ENCODE data around the gene LRRC15.
A peak's percentile ranks its signal among the peaks of the same experiment; 100 is the strongest.

The LRRC15 gene

GRCh38 chr3:194397757-194398312 lies 28.3 kb upstream of the LRRC15 start:
- Histone ChIP-seq H3K36me3 (ENCODE audit: control insufficient read depth, low read length) (no peaks in the 10 kb centered on the region), H4K20me1 (ENCODE audit: control insufficient read depth, insufficient read depth, low read depth, low read length) (no peaks in the 10 kb centered on the region), H3K4me3 (ENCODE audit: low read length) (no peak overlapping the region), H3K9me3 (ENCODE audit: control insufficient read depth, insufficient read depth, low read length) (no peaks in the 10 kb centered on the region), H3K27ac (ENCODE audit: low read depth, low read length) (no peak overlapping the region), H3K79me2 (ENCODE audit: control insufficient read depth, low read length) (no peaks in the 10 kb centered on the region), H3K27me3 (ENCODE audit: control insufficient read depth, low read length) (peaks cover 49% of the 10 kb centered on the region), H3F3A (ENCODE audit: control insufficient read depth, insufficient read depth) (peaks cover 4% of the 10 kb centered on the region), H3K4me2 (ENCODE audit: low read length) (peak overlapping the region; percentile 34; the same call in 1 of the 2 replicates), H3K4me1 (ENCODE audit: control insufficient read depth, low read length) (no peaks in the 10 kb centered on the region; the same call in 1 of the 2 replicates), H3K9me2 (replicated peaks; ENCODE audit: control insufficient read depth, low read length) (no peaks in the 10 kb centered on the region)
- TF ChIP-seq EZH2phosphoT487 (IDR thresholded peaks at IDR 0.05; ENCODE audit: borderline replicate concordance, low read length), result peak; percentile 70; the same call in 1 of the 2 replicates
- TF ChIP-seq CTCF (IDR thresholded peaks at IDR 0.05; ENCODE audit: low read depth, low read length, poor library complexity, severe bottlenecking), result no peak

DNA sequence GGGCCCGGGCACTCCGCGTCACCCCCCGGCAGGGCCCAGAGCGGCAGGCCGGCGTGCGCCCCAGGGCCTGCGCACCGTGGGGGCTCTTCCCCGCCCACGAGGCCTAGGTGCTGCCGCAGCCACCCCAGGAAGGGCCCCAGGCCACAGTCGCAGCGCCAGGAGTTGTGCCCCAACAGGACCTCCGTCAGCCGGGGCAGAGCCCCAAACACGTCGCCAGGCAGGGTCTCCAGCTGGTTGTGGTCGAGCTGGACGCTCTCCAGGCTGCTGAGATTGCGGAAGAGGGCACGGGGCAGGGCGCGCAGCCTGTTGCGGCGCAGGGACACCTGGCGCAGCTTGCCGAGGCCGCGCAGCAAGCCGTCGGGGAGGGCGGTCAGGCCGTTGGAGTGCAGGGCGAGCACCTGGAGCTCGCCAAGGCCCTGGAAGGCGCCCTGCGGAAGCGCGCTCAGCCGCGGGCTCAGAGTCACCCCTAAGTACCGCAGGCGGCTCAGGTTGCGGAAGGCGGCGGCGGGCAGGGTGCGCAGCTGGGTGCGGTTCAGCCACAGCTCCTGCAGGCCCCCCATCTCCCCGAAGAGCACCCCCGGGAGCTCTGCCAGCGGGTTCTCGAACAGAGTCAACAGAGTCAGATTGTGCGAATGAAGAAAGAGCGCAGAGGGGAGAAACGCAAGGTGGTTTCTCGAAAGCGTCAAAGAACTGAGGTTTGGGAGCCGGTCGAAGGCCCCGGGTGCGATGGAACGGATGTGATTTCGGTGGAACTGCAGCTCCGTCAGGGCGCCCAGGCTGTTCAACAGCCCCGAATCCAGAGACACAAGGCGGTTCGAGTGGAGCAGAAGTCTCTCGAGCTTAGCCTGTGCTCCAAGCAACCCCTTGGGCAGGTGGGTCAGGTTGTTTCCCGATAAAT lies 27.6 kb upstream of the LRRC15 start:
- peak overlapping the region; percentile 34; the same call in 1 of the 2 replicates for H3K4me2 ChIP-seq (ENCODE audit: low read length)
- no peaks in the 10 kb centered on the region for H4K20me1 ChIP-seq (ENCODE audit: control insufficient read depth, insufficient read depth, low read depth, low read length)
- no peaks in the 10 kb centered on the region for H3K9me3 ChIP-seq (ENCODE audit: control insufficient read depth, insufficient read depth, low read length)
- H3K4me3 ChIP-seq (ENCODE audit: low read length), result no peak overlapping the region
- H3K9me2 ChIP-seq (replicated peaks; ENCODE audit: control insufficient read depth, low read length), result no peaks in the 10 kb centered on the region
- no peak overlapping the region for H3K27ac ChIP-seq (ENCODE audit: low read depth, low read length)
- H3F3A ChIP-seq (ENCODE audit: control insufficient read depth, insufficient read depth), result no peaks in the 10 kb centered on the region; the same call in 1 of the 2 replicates
- TF ChIP-seq CTCF (IDR thresholded peaks at IDR 0.05; ENCODE audit: low read depth, low read length, poor library complexity, severe bottlenecking) (no peak), EZH2phosphoT487 (IDR thresholded peaks at IDR 0.05; ENCODE audit: borderline replicate concordance, low read length) (no peak)
- no peaks in the 10 kb centered on the region for H3K79me2 ChIP-seq (ENCODE audit: control insufficient read depth, low read length)
- no peaks in the 10 kb centered on the region for H3K36me3 ChIP-seq (ENCODE audit: control insufficient read depth, low read length)
- H3K4me1 ChIP-seq (ENCODE audit: control insufficient read depth, low read length), result no peaks in the 10 kb centered on the region; the same call in 1 of the 2 replicates
- peaks cover 49% of the 10 kb centered on the region for H3K27me3 ChIP-seq (ENCODE audit: control insufficient read depth, low read length)

GRCh38 chr3:194396539-194396858 lies 27.0 kb upstream of the LRRC15 start:
- H3K4me2 ChIP-seq (ENCODE audit: low read length), result no peak overlapping the region
- H3K27me3 ChIP-seq (ENCODE audit: control insufficient read depth, low read length), result peaks cover 49% of the 10 kb centered on the region
- H3K79me2 ChIP-seq (ENCODE audit: control insufficient read depth, low read length), result no peaks in the 10 kb centered on the region
- H3K9me2 ChIP-seq (replicated peaks; ENCODE audit: control insufficient read depth, low read length), result no peaks in the 10 kb centered on the region
- H3K36me3 ChIP-seq (ENCODE audit: control insufficient read depth, low read length), result no peaks in the 10 kb centered on the region
- no peaks in the 10 kb centered on the region for H3K9me3 ChIP-seq (ENCODE audit: control insufficient read depth, insufficient read depth, low read length)
- H4K20me1 ChIP-seq (ENCODE audit: control insufficient read depth, insufficient read depth, low read depth, low read length), result no peaks in the 10 kb centered on the region
- H3F3A ChIP-seq (ENCODE audit: control insufficient read depth, insufficient read depth), result no peaks in the 10 kb centered on the region; the same call in 1 of the 2 replicates
- H3K4me3 ChIP-seq (ENCODE audit: low read length), result no peak overlapping the region
- H3K4me1 ChIP-seq (ENCODE audit: control insufficient read depth, low read length), result no peaks in the 10 kb centered on the region; the same call in 1 of the 2 replicates
- TF ChIP-seq EZH2phosphoT487 (IDR thresholded peaks at IDR 0.05; ENCODE audit: borderline replicate concordance, low read length) (no peak), CTCF (IDR thresholded peaks at IDR 0.05; ENCODE audit: low read depth, low read length, poor library complexity, severe bottlenecking) (no peak)
- no peak overlapping the region for H3K27ac ChIP-seq (ENCODE audit: low read depth, low read length)

Measured in DOHH2 (cell line).